ENCODE measurements around the gene ZNF212. TPM values are rescaled to one million over a fixed set of nuclear protein-coding genes. Genes with fewer than 3 reads are reported as not detected.

Gene ZNF212
- total and polyA plus RNA-seq, 9 of the 15 experiments (the other 6 are each of a cell fraction or from before 2014, with no cell fraction given): 1.8 to 21.4 (median 7.2) TPM

DNA sequence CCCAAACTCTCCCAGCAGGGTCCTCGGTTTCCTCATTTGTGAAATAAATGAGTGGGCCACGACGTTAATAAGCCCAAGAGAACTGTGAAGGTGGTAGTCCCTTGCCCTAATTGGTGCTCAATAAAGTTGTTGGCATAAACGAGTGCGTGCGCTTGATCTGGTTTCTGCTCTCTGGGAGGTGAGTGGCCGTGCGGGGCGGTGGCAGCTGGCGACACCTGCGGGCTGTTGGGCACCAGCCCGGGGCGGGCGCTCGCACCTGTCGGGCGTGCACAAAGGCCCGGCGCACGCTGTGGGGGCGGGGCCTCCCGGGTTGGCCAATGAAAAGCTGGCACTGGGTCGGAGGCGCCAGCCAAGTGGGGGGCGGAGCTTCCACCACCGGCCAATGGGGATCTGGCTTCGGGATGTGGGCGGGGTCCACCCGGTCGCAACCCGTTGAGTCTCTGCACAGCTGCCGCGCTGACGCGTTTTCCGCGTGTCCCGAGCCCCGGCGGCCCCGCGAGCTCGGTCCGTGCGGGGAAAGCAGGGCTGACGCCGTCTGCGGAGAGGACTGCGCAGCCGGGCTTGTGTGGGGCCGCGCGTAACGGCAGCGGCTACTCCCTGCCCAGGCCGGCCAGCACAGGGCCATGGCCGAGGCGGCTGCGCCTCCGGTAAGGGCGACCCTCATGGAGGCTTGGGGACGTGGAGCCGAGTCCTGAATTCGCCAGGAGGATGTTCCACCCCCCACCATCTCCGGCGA, 45.6 kb downstream of the ZNF212 start (continued):
- TF ChIP-seq ZNF318 (IDR thresholded peaks at IDR 0.05; ENCODE audit: borderline replicate concordance in 1 of 2, low read depth in 1 of 2) (no peak), RREB1 (CRISPR knock-in tag; IDR thresholded peaks at IDR 0.05) (no peak), RBBP5 (IDR thresholded peaks at IDR 0.05; ENCODE audit: borderline replicate concordance, insufficient read depth, low read length, poor library complexity, severe bottlenecking) (peak; percentile 41), CCAR2 (IDR thresholded peaks at IDR 0.05; ENCODE audit: low read depth, low read length) (no peak), FOXA3 (CRISPR knock-in tag; conservative IDR thresholded peaks at IDR 0.05 in 1 of 2, IDR thresholded peaks at IDR 0.05 in 1 of 2) (no peak), IRF9 (tag; IDR thresholded peaks at IDR 0.05) (no peak), ZNF354B (CRISPR knock-in tag; IDR thresholded peaks at IDR 0.05) (no peak), NR2F6 (CRISPR knock-in tag; IDR thresholded peaks at IDR 0.05) (no peak), JUN (IDR thresholded peaks at IDR 0.05; ENCODE audit: borderline replicate concordance, low read depth, low read length) (no peak), JUN (CRISPR knock-in tag; IDR thresholded peaks at IDR 0.05; ENCODE audit: borderline replicate concordance) (no peak), MCM7 (IDR thresholded peaks at IDR 0.05) (no peak), TCF7L2 (IDR thresholded peaks at IDR 0.05; ENCODE audit: low read depth, low read length) (no peak)

Data from K562 (cell line).